OCI-LY3 (cell line): Measurements from ENCODE around the gene CLTCL1.

Experiments
- H2AFZ ChIP-seq: fragments of 200-600, 300-600 bp; shearing (Covaris generic); 2 replicates; pipeline ENCODE4 v1.6.0; 2014; ENCODE audit warnings: antibody characterized with exemption, low read depth, low read length
- H3K27ac ChIP-seq: fragments of 200-600, 300-600 bp; sonication (generic); 2 replicates; pipeline ENCODE4 v1.5.1; 2014; ENCODE audit warnings: mild to moderate bottlenecking, low read length, moderate library complexity, mixed read lengths
- H3K27me3 ChIP-seq: fragments of 200-600, 300-600 bp; sonication (generic); 2 replicates; pipeline ENCODE4 v1.6.1; 2014; ENCODE audit warnings: low read depth, low read length, mixed read lengths
- H3K36me3 ChIP-seq: fragments of 200-600, 300-600 bp; sonication (generic); replicated peaks from 2 replicates; pipeline ENCODE3; 2014; ENCODE audit warnings: low read depth, low read length, mixed read lengths
- H3K4me1 ChIP-seq: fragments of 300-600, 200-600 bp; sonication (generic); 2 replicates; pipeline ENCODE4 v1.6.1; 2014; ENCODE audit warnings: low read length, mixed read lengths
- H3K4me2 ChIP-seq: fragments of 200-600, 300-600 bp; sonication (generic); 2 replicates; pipeline ENCODE4 v1.6.1; 2014; ENCODE audit warnings: low read length, mixed read lengths
- H3K4me3 ChIP-seq: fragments of 300-600, 200-600 bp; sonication (generic); 2 replicates; pipeline ENCODE4 v1.5.1; 2014; ENCODE audit warnings: antibody characterized with exemption, mild to moderate bottlenecking, low read length, moderate library complexity
- H3K79me2 ChIP-seq: fragments of 300-600, 200-600 bp; shearing (Covaris generic); 2 replicates; pipeline ENCODE4 v1.6.1; 2014; ENCODE audit warnings: mild to moderate bottlenecking, low read length, mixed read lengths
- H3K9ac ChIP-seq: fragments of 300-600, 200-600 bp; shearing (Covaris generic); 2 replicates; pipeline ENCODE4 v1.6.0; 2014; ENCODE audit warnings: mild to moderate bottlenecking, low read length, moderate library complexity
- H3K9me3 ChIP-seq: fragments of 200-600, 300-600 bp; shearing (Covaris generic); 2 replicates; pipeline ENCODE4 v1.6.1; 2014; ENCODE audit warnings: low read length, mixed read lengths; ENCODE audit not compliant: insufficient read depth
- H4K20me1 ChIP-seq: fragments of 200-600, 300-600 bp; sonication (generic); 2 replicates; pipeline ENCODE4 v1.6.1; 2016; ENCODE audit warnings: low read length, mixed read lengths; ENCODE audit not compliant: insufficient read depth
- CTCF ChIP-seq: fragments of 200-600, 300-600 bp; sonication (generic); IDR thresholded peaks from 2 replicates; pipeline ENCODE4 v1.5.1; 2014; ENCODE audit warnings: antibody characterized with exemption, low read length, low read depth
- EZH2phosphoT487 ChIP-seq: fragments of 200-600 bp; shearing (Covaris generic); IDR thresholded peaks from 2 replicates; pipeline ENCODE4 v1.6.1; 2018; ENCODE audit warnings: antibody characterized with exemption, mixed run types, low read depth

CLTCL1 gene

GRCh38 chr22:19187716-19188563 is 103.6 kb downstream of the CLTCL1 start:
- H3K27ac ChIP-seq: no peak overlapping the region
- H4K20me1 ChIP-seq: no peaks in the 10 kb centered on the region
- H3K4me1 ChIP-seq: no peaks in the 10 kb centered on the region
- H3K27me3 ChIP-seq: peaks cover 5% of the 10 kb centered on the region; the same call in 1 of the 2 replicates
- H3K4me3 ChIP-seq: no peak overlapping the region
- H3K4me2 ChIP-seq: no peak overlapping the region
- no peaks in the 10 kb centered on the region for H3K36me3 ChIP-seq
- no peak overlapping the region for H2AFZ ChIP-seq
- TF ChIP-seq EZH2phosphoT487: no peak
- TF ChIP-seq CTCF: no peak
- H3K9me3 ChIP-seq: no peaks in the 10 kb centered on the region
- no peaks in the 10 kb centered on the region for H3K79me2 ChIP-seq
- H3K9ac ChIP-seq: no peak overlapping the region

- Histone ChIP-seq H3K27me3 (peaks cover 5% of the 10 kb centered on the region; the same call in 1 of the 2 replicates), H3K4me3 (no peak overlapping the region), H2AFZ (no peak overlapping the region), H3K79me2 (no peaks in the 10 kb centered on the region), H3K27ac (no peak overlapping the region), H4K20me1 (no peaks in the 10 kb centered on the region), H3K9ac (no peak overlapping the region), H3K9me3 (no peaks in the 10 kb centered on the region), H3K36me3 (no peaks in the 10 kb centered on the region), H3K4me2 (no peak overlapping the region), H3K4me1 (peaks cover 6% of the 10 kb centered on the region)
- TF ChIP-seq CTCF: no peak
- no peak for TF ChIP-seq EZH2phosphoT487
Measured at GRCh38 chr22:19184276-19184997, 107.1 kb downstream of the CLTCL1 start.

GRCh38 chr22:19183216-19183615 is 108.3 kb downstream of the CLTCL1 start:
- no peaks in the 10 kb centered on the region for H3K36me3 ChIP-seq
- H4K20me1 ChIP-seq: no peaks in the 10 kb centered on the region
- peaks cover 6% of the 10 kb centered on the region for H3K4me1 ChIP-seq
- H3K27ac ChIP-seq: no peak overlapping the region
- TF ChIP-seq CTCF (no peak), EZH2phosphoT487 (no peak)
- no peak overlapping the region for H2AFZ ChIP-seq
- no peak overlapping the region for H3K4me2 ChIP-seq
- H3K79me2 ChIP-seq: no peaks in the 10 kb centered on the region; the same call in 1 of the 2 replicates
- no peak overlapping the region for H3K4me3 ChIP-seq
- no peak overlapping the region for H3K9ac ChIP-seq
- H3K27me3 ChIP-seq: peaks cover 5% of the 10 kb centered on the region; the same call in 1 of the 2 replicates
- no peaks in the 10 kb centered on the region for H3K9me3 ChIP-seq

- Histone ChIP-seq H3K4me2 (no peak overlapping the region), H3K27me3 (peaks cover 5% of the 10 kb centered on the region; the same call in 1 of the 2 replicates)
Measured at GRCh38 chr22:19182472-19183157, 108.9 kb downstream of the CLTCL1 start.

More at GRCh38 chr22:19182472-19183157, 108.9 kb downstream of the CLTCL1 start:
- TF ChIP-seq CTCF: no peak
- Histone ChIP-seq H3K4me3 (no peak overlapping the region), H2AFZ (no peak overlapping the region), H4K20me1 (no peaks in the 10 kb centered on the region), H3K9ac (no peak overlapping the region), H3K79me2 (peaks cover 6% of the 10 kb centered on the region), H3K9me3 (no peaks in the 10 kb centered on the region), H3K27ac (no peak overlapping the region), H3K36me3 (no peaks in the 10 kb centered on the region), H3K4me1 (peaks cover 6% of the 10 kb centered on the region)
